HCT116 (cell line): ENCODE measurements around the gene WDR33. TPM values are rescaled to one million over a fixed set of nuclear protein-coding genes. Genes with fewer than 3 reads are reported as not detected.

Source experiments
- ATAC-seq: fragments of 200-7000 bp; cut with Tn5 transposase; 2 replicates; pipeline ENCODE4 v1.9.1; 2020; ENCODE audit warnings: mild to moderate bottlenecking, moderate library complexity
- BruUV-seq: library from RNA; stranded (reverse); fragments of 400-500 nt; replicated peaks from 2 replicates; lab custom pipeline; 2021; lab: Mats Ljungman, UMichigan
- CTCF ChIA-PET: fragments of 300-600 bp; sonication (Branson Sonifier 250); formaldehyde crosslinking; loops from one replicate; lab custom pipeline; 2021; ENCODE audit warnings: antibody characterized with exemption; lab: Charles Lee
- POLR2A ChIA-PET: fragments of 300-600, 350-600 bp; sonication (Branson Sonifier 250); formaldehyde crosslinking; loops from one replicate; lab custom pipeline; 2021; ENCODE audit warnings: antibody characterized with exemption; lab: Charles Lee
- RAD21 ChIA-PET, 2 experiments: fragments of 300-600 bp; sonication (Branson Sonifier 250); formaldehyde crosslinking; loops; one replicate each; lab custom pipeline; 2023; ENCODE audit warnings: low total read pairs in 2 of 2; ENCODE audit not compliant: uncharacterized antibody in 2 of 2, unreplicated experiment in 2 of 2, low non-redundant PET in 1 of 2; lab: Charles Lee
- DNase-seq: peaks from one replicate; pipeline ENCODE4 v3.0.0-alpha.2; 2010; ENCODE audit warnings: low read depth, low spot score
- H2AFZ ChIP-seq: fragments of 200-600 bp; shearing (Covaris generic), sonication (generic); 2 replicates; pipeline ENCODE4 v1.6.1; 2017; ENCODE audit warnings: low read depth, mixed run types, mixed read lengths, antibody characterized with exemption, low read length; ENCODE audit not compliant: poor library complexity, severe bottlenecking
- H3K27ac ChIP-seq: 2 replicates; pipeline ENCODE4 v1.5.1; 2012; ENCODE audit warnings: low read depth, low read length
- H3K27me3 ChIP-seq: fragments of 200-600 bp; sonication (generic); 2 replicates; pipeline ENCODE4 v1.6.1; 2016; ENCODE audit warnings: mixed run types, low read length, mixed read lengths; ENCODE audit not compliant: insufficient read depth
- H3K36me3 ChIP-seq, 2 experiments: fragments of 200-500 bp in 1 of 2; fragments of 200-600 bp in 1 of 2; sonication (Bioruptor generic) in 1 of 2; sonication (generic) in 1 of 2; 2 replicates each; pipeline versions ENCODE4 v1.5.1 to v1.6.1; 2014 to 2016; ENCODE audit warnings: low read length in 2 of 2, inconsistent platforms in 1 of 2, mixed read lengths in 1 of 2, mixed run types in 1 of 2; ENCODE audit not compliant: insufficient read depth in 2 of 2, control insufficient read depth in 1 of 2
- H3K4me1 ChIP-seq, 2 experiments: fragments of 200-600 bp in 1 of 2; sonication (generic) in 1 of 2; 2 replicates each; pipeline versions ENCODE4 v1.5.1 to v1.6.1; 2012 to 2017; ENCODE audit warnings: low read length in 2 of 2, inconsistent platforms in 1 of 2, mild to moderate bottlenecking in 1 of 2, mixed read lengths in 1 of 2, mixed run types in 1 of 2, moderate library complexity in 1 of 2; ENCODE audit not compliant: insufficient read depth in 2 of 2, control insufficient read depth in 1 of 2
- H3K4me2 ChIP-seq: fragments of 200-600 bp; sonication (generic); 2 replicates; pipeline ENCODE4 v1.6.1; 2017; ENCODE audit warnings: mixed run types, low read length, mixed read lengths
- H3K4me3 ChIP-seq, 2 experiments: fragments of 200-600 bp in 1 of 2; sonication (generic) in 1 of 2; replicated peaks in 1 of 2; 2 replicates each; pipeline ENCODE4 v1.5.1; 2011 to 2016; ENCODE audit warnings: low read length in 2 of 2, control low read depth in 1 of 2, low read depth in 1 of 2, mild to moderate bottlenecking in 1 of 2, mixed read lengths in 1 of 2, mixed run types in 1 of 2
- H3K79me2 ChIP-seq: fragments of 200-600 bp; sonication (generic); 2 replicates; pipeline ENCODE4 v1.6.1; 2017; ENCODE audit warnings: mild to moderate bottlenecking, mixed run types, low read length, moderate library complexity, mixed read lengths; ENCODE audit not compliant: insufficient read depth
- H3K9ac ChIP-seq: fragments of 200-600 bp; sonication (generic); 2 replicates; pipeline ENCODE4 v1.6.1; 2016; ENCODE audit warnings: low read length, mixed read lengths
- H3K9me2 ChIP-seq: fragments of 200-600 bp; sonication (generic), shearing (Covaris generic); 2 replicates; pipeline ENCODE4 v1.6.1; 2017; ENCODE audit warnings: mixed run types, mild to moderate bottlenecking, moderate library complexity; ENCODE audit not compliant: insufficient read depth
- H3K9me3 ChIP-seq, 2 experiments: fragments of 200-500 bp in 1 of 2; fragments of 200-600 bp in 1 of 2; sonication (Bioruptor generic) in 1 of 2; sonication (generic) in 1 of 2; 2 replicates each; pipeline ENCODE4 v1.6.1; 2014 to 2017; ENCODE audit warnings: low read length in 2 of 2, mixed read lengths in 2 of 2, inconsistent platforms in 1 of 2, low read depth in 1 of 2, mild to moderate bottlenecking in 1 of 2, mixed run types in 1 of 2, moderate library complexity in 1 of 2; ENCODE audit not compliant: control insufficient read depth in 1 of 2, insufficient read depth in 1 of 2
- H4K20me1 ChIP-seq: fragments of 200-600 bp; sonication (generic), shearing (Covaris generic); 2 replicates; pipeline ENCODE4 v1.6.1; 2017; ENCODE audit warnings: mixed run types, mild to moderate bottlenecking, moderate library complexity; ENCODE audit not compliant: insufficient read depth
- CEBPB ChIP-seq: IDR thresholded peaks from 2 replicates; pipeline ENCODE4 v1.6.1; 2012; ENCODE audit warnings: low read depth
- EGR1 ChIP-seq: IDR thresholded peaks from 2 replicates; pipeline ENCODE4 v1.6.1; 2012; ENCODE audit warnings: low read depth
- EZH2 ChIP-seq: fragments of 200-600 bp; sonication (generic); IDR thresholded peaks from 2 replicates; pipeline ENCODE4 v1.6.1; 2017; ENCODE audit warnings: antibody characterized with exemption, mixed run types
- EZH2phosphoT487 ChIP-seq: fragments of 200-600 bp; IDR thresholded peaks from 2 replicates; pipeline ENCODE4 v1.6.1; 2018; ENCODE audit warnings: antibody characterized with exemption, borderline replicate concordance
- JUND ChIP-seq: IDR thresholded peaks from 2 replicates; pipeline ENCODE4 v1.6.1; 2012
- POLR2A ChIP-seq: IDR thresholded peaks from 2 replicates; pipeline ENCODE4 v1.7.0; 2011; ENCODE audit warnings: borderline replicate concordance; ENCODE audit not compliant: insufficient read depth, insufficient read length; ENCODE audit errors: extremely low read depth
- RAD21 ChIP-seq: IDR thresholded peaks from 2 replicates; pipeline ENCODE4 v1.6.1; 2012; ENCODE audit warnings: low read depth, mild to moderate bottlenecking
- SIN3A ChIP-seq: IDR thresholded peaks from 2 replicates; pipeline ENCODE4 v1.6.1; 2012; ENCODE audit warnings: low read depth
- SP1 ChIP-seq: IDR thresholded peaks from 2 replicates; pipeline ENCODE4 v1.6.1; 2012; ENCODE audit warnings: low read depth
- SRF ChIP-seq: IDR thresholded peaks from 2 replicates; pipeline ENCODE4 v1.6.1; 2012; ENCODE audit warnings: low read depth
- TCF7L2 ChIP-seq: IDR thresholded peaks from 2 replicates; pipeline ENCODE4 v1.7.0; 2011; ENCODE audit warnings: borderline replicate concordance, inconsistent platforms; ENCODE audit not compliant: insufficient read depth, insufficient read length; ENCODE audit errors: extremely low read depth
- YY1 ChIP-seq: IDR thresholded peaks from 2 replicates; pipeline ENCODE4 v1.6.1; 2011; ENCODE audit warnings: low read length, low read depth, moderate library complexity, mild to moderate bottlenecking; ENCODE audit not compliant: insufficient replicate concordance; ENCODE audit errors: extremely low read depth
- ZFX ChIP-seq: fragments of 450-650 bp; IDR thresholded peaks from 2 replicates; pipeline ENCODE4 v1.6.1; 2017
- intact Hi-C: fragments of 100-400 bp; cut with micrococcal nuclease; formaldehyde crosslinking; loops from 2 replicates; pipeline ENCODE4 v1.10.0; 2022
- total RNA-seq: library from RNA; stranded (reverse); gene quantifications from one replicate; pipeline ENCODE4 v1.2.1, GENCODE V29; 2021; ENCODE audit not compliant: unreplicated experiment
- TF ChIP-seq, protein P1 (sequence below): IDR thresholded peaks from 2 replicates; pipeline ENCODE4 v1.6.1; 2012
- TF ChIP-seq, protein P2 (sequence below): IDR thresholded peaks from 2 replicates; pipeline ENCODE4 v1.6.1; 2012
- TF ChIP-seq, protein P3 (sequence below): IDR thresholded peaks from 2 replicates; pipeline ENCODE4 v1.6.1; 2012; ENCODE audit warnings: low read depth
- TF ChIP-seq, protein P4 (sequence below): IDR thresholded peaks from 2 replicates; pipeline ENCODE4 v1.6.1; 2011; ENCODE audit warnings: mild to moderate bottlenecking, low read length, moderate library complexity; ENCODE audit not compliant: insufficient replicate concordance; ENCODE audit errors: extremely low read depth
- TF ChIP-seq, protein P5 (sequence below), 3 experiments: fragments of 200-600 bp in 1 of 3; sonication (generic) in 1 of 3; IDR thresholded peaks in 2 of 3; conservative IDR thresholded peaks in 1 of 3; 2 replicates each; pipeline ENCODE4 v1.5.1; 2012 to 2017; ENCODE audit warnings: low read depth in 2 of 3, low read length in 2 of 3, antibody characterized with exemption in 1 of 3, borderline replicate concordance in 1 of 3, control low read depth in 1 of 3, mild to moderate bottlenecking in 1 of 3, mixed read lengths in 1 of 3, mixed run types in 1 of 3, moderate library complexity in 1 of 3; ENCODE audit not compliant: insufficient read depth in 1 of 3

The WDR33 gene
- total RNA-seq, 1 experiment from 2014 or later = 52.5 TPM

DNA sequence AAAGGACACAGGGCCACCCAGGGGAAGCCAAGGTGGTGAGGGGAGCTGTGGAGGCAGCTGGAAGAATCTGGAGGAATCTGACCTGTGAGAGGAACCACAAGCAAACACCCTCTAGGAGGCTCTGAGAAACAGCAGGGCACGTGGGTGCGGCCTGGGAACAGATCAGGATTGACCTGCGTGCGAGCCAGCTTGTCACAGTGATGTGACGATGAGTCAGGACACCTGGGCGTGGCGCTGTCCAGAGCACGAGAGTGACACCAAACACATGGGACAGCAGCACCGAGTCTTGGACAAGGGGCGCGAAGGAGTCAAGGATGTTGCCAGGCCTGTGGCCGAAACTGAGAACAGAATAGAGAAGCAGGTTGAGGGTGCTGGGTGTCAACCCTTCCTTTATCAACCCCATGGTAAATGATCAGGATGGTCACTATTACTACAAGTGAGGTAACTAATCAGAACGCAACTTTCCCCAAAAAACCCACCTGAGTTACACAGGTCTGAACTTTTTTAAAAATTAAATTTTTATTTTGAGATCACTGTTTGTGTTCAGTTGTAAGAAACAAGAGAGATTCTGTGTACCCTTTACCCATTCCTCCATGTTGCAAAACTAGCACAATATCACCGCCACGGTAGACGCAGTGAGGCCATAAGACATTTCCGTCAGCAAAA is 110.3 kb downstream of the WDR33 start:
- DNase-seq (peak; percentile 95), ATAC-seq (peak; percentile 68)
- Histone ChIP-seq H3K4me1 (peaks cover 13 to 44% of the 10 kb centered on the region in 2 experiments), H3K27ac (peak overlapping the region; percentile 98), H2AFZ (no peak overlapping the region), H3K4me3 (peak overlapping the region; percentile 59 to 72), H4K20me1 (no peaks in the 10 kb centered on the region), H3K9me2 (no peaks in the 10 kb centered on the region), H3K9ac (peak overlapping the region; percentile 79), H3K9me3 (no peaks in the 10 kb centered on the region), H3K27me3 (no peaks in the 10 kb centered on the region), H3K79me2 (peaks cover 13% of the 10 kb centered on the region), H3K36me3 (peaks cover 2 to 6% of the 10 kb centered on the region in 2 experiments; a peak in 2 of 4 replicates), H3K4me2 (peak overlapping the region; percentile 83)
- ChIA-PET RAD21 (interaction anchor here in 1 of 2 experiments (1.0 kb wide), 1 partner anchor 110 kb away, joined by 4 read pairs; no protein-coding TSS in a partner anchor), CTCF (interaction anchor here (1.0 to 1.8 kb wide), 2 partner anchors 109 to 504 kb away, joined by 3 to 9 read pairs; no protein-coding TSS in a partner anchor), POLR2A (interaction anchor here (0.7 to 1.0 kb wide), 4 partner anchors 11 to 504 kb away, joined by 3 to 4 read pairs (median 3); no protein-coding TSS in a partner anchor)
- BruUV-seq = TSS peak; percentile 87
- intact Hi-C loops = loop anchor here (2.0 kb wide), 2 partner anchors 110 to 174 kb away; partner anchors contain the start of gene IWS1
- TF ChIP-seq JUND = peak; percentile 83
- no peak for TF ChIP-seq EZH2phosphoT487
- TF ChIP-seq RAD21 = no peak
- TF ChIP-seq, protein P1, sequence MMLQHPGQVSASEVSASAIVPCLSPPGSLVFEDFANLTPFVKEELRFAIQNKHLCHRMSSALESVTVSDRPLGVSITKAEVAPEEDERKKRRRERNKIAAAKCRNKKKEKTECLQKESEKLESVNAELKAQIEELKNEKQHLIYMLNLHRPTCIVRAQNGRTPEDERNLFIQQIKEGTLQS = no peak
- TF ChIP-seq, protein P2, sequence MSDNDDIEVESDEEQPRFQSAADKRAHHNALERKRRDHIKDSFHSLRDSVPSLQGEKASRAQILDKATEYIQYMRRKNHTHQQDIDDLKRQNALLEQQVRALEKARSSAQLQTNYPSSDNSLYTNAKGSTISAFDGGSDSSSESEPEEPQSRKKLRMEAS = peak; percentile 99
- no peak for TF ChIP-seq ZFX
- no peak for TF ChIP-seq EZH2
- TF ChIP-seq, protein P3, sequence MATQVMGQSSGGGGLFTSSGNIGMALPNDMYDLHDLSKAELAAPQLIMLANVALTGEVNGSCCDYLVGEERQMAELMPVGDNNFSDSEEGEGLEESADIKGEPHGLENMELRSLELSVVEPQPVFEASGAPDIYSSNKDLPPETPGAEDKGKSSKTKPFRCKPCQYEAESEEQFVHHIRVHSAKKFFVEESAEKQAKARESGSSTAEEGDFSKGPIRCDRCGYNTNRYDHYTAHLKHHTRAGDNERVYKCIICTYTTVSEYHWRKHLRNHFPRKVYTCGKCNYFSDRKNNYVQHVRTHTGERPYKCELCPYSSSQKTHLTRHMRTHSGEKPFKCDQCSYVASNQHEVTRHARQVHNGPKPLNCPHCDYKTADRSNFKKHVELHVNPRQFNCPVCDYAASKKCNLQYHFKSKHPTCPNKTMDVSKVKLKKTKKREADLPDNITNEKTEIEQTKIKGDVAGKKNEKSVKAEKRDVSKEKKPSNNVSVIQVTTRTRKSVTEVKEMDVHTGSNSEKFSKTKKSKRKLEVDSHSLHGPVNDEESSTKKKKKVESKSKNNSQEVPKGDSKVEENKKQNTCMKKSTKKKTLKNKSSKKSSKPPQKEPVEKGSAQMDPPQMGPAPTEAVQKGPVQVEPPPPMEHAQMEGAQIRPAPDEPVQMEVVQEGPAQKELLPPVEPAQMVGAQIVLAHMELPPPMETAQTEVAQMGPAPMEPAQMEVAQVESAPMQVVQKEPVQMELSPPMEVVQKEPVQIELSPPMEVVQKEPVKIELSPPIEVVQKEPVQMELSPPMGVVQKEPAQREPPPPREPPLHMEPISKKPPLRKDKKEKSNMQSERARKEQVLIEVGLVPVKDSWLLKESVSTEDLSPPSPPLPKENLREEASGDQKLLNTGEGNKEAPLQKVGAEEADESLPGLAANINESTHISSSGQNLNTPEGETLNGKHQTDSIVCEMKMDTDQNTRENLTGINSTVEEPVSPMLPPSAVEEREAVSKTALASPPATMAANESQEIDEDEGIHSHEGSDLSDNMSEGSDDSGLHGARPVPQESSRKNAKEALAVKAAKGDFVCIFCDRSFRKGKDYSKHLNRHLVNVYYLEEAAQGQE = no peak
- TF ChIP-seq TCF7L2 = peak; percentile 74
- no peak for TF ChIP-seq EGR1
- no peak for TF ChIP-seq SRF
- no peak for TF ChIP-seq CEBPB
- TF ChIP-seq, protein P4, sequence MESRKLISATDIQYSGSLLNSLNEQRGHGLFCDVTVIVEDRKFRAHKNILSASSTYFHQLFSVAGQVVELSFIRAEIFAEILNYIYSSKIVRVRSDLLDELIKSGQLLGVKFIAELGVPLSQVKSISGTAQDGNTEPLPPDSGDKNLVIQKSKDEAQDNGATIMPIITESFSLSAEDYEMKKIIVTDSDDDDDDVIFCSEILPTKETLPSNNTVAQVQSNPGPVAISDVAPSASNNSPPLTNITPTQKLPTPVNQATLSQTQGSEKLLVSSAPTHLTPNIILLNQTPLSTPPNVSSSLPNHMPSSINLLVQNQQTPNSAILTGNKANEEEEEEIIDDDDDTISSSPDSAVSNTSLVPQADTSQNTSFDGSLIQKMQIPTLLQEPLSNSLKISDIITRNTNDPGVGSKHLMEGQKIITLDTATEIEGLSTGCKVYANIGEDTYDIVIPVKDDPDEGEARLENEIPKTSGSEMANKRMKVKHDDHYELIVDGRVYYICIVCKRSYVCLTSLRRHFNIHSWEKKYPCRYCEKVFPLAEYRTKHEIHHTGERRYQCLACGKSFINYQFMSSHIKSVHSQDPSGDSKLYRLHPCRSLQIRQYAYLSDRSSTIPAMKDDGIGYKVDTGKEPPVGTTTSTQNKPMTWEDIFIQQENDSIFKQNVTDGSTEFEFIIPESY = peak; percentile 39
- peak; percentile 82 for TF ChIP-seq SP1
- peak; percentile 29 for TF ChIP-seq YY1
- no peak for TF ChIP-seq POLR2A
- TF ChIP-seq, protein P5, sequence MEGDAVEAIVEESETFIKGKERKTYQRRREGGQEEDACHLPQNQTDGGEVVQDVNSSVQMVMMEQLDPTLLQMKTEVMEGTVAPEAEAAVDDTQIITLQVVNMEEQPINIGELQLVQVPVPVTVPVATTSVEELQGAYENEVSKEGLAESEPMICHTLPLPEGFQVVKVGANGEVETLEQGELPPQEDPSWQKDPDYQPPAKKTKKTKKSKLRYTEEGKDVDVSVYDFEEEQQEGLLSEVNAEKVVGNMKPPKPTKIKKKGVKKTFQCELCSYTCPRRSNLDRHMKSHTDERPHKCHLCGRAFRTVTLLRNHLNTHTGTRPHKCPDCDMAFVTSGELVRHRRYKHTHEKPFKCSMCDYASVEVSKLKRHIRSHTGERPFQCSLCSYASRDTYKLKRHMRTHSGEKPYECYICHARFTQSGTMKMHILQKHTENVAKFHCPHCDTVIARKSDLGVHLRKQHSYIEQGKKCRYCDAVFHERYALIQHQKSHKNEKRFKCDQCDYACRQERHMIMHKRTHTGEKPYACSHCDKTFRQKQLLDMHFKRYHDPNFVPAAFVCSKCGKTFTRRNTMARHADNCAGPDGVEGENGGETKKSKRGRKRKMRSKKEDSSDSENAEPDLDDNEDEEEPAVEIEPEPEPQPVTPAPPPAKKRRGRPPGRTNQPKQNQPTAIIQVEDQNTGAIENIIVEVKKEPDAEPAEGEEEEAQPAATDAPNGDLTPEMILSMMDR (IDR thresholded peaks at IDR 0.05 in 2 of 3, conservative IDR thresholded peaks at IDR 0.05 in 1 of 3; ENCODE audit: borderline replicate concordance in 1 of 3, insufficient read depth in 1 of 3, low read depth in 2 of 3, low read length in 2 of 3) = 0 out of 6 replicates have a peak, but pooled peaks of 1 of the 3 experiments have one; percentile 19
- peak; percentile 95 for TF ChIP-seq SIN3A
